Measurements from ENCODE around the gene CHODL. TPM values are rescaled to one million over a fixed set of nuclear protein-coding genes. Genes with fewer than 3 reads are reported as not detected.

CHODL gene
- total RNA-seq, 1 donor from 2014 or later: 0.30 TPM

- no peak for DNase-seq (ENCODE audit: low read depth)
Observed at GRCh38 chr21:18289876-18290275, 45.2 kb downstream of the CHODL start.

GRCh38 chr21:18294100-18294499 lies 49.5 kb downstream of the CHODL start:
- no peak for DNase-seq (ENCODE audit: low read depth)

- no peak for DNase-seq (ENCODE audit: low read depth)
Observed at GRCh38 chr21:18298228-18298627, 53.6 kb downstream of the CHODL start.

Other genes starting within 250 kb of the CHODL start
- not detected in 2 replicates for gene TMPRSS15, start 159.0 kb downstream of the CHODL start, total RNA-seq